ENCODE measurements around the gene TNXB.
"Not testable (repeated sequence)": the region's sequence is repeated elsewhere in the genome, so short reads cannot be mapped to it uniquely, and the experiment has no call there.

The TNXB gene

GRCh38 chr6:32070814-32071543 is 38.2 kb downstream of the TNXB start:
- H3K4me3 ChIP-seq (ENCODE audit: low read depth, low read length) = no peak overlapping the region
- DNase-seq (ENCODE audit: low read depth) = no peak

- no peak overlapping the region for H3K4me3 ChIP-seq (ENCODE audit: low read depth, low read length)
- DNase-seq (ENCODE audit: low read depth) = no peak
Observed at GRCh38 chr6:32069878-32070515, 39.1 kb downstream of the TNXB start.

GRCh38 chr6:32069460-32069859 is 39.7 kb downstream of the TNXB start:
- no peak for DNase-seq (ENCODE audit: low read depth)

GRCh38 chr6:32068867-32069266 is 40.3 kb downstream of the TNXB start:
- no peak overlapping the region for H3K4me3 ChIP-seq (ENCODE audit: low read depth, low read length)
- no peak for DNase-seq (ENCODE audit: low read depth)

More at GRCh38 chr6:32069460-32069859, 39.7 kb downstream of the TNXB start:
- H3K4me3 ChIP-seq (ENCODE audit: low read depth, low read length) = no peak overlapping the region

- not testable (repeated sequence) for H3K4me3 ChIP-seq (ENCODE audit: low read depth, low read length); DNase-seq (ENCODE audit: low read depth)
Observed at GRCh38 chr6:32068315-32068714, 40.8 kb downstream of the TNXB start.

DNA sequence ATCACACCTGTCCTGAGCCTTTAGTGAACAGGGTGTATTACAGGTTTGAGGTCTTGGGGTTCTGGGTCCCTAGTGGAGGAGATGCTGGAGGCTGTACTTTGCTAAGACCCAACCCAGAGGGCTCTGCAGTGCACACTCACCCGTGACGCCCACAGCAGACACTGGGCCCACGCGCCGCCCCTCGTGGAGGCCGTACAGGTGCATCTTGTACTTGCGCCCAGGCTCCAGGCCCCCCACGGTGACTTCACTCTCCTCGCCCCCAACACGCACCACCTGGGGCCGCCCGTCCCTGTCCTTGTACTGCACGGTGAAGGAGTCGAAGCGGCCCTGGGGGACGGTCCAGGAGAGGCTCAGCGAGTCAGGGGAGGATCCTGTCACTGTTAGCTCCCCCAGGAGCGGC is 41.6 kb downstream of the TNXB start:
- DNase-seq (ENCODE audit: low read depth); H3K4me3 ChIP-seq (ENCODE audit: low read depth, low read length): not testable (repeated sequence)

GRCh38 chr6:32064706-32065105 is 44.4 kb downstream of the TNXB start:
- no peak for DNase-seq (ENCODE audit: low read depth)
- no peak overlapping the region for H3K4me3 ChIP-seq (ENCODE audit: low read depth, low read length)

GRCh38 chr6:32060966-32061655 is 48.0 kb downstream of the TNXB start:
- no peak for DNase-seq (ENCODE audit: low read depth)
- no peak overlapping the region for H3K4me3 ChIP-seq (ENCODE audit: low read depth, low read length)

GRCh38 chr6:32058511-32058963 is 50.6 kb downstream of the TNXB start:
- no peak overlapping the region for H3K4me3 ChIP-seq (ENCODE audit: low read depth, low read length)
- no peak for DNase-seq (ENCODE audit: low read depth)

GRCh38 chr6:32057966-32058365 is 51.2 kb downstream of the TNXB start:
- H3K4me3 ChIP-seq (ENCODE audit: low read depth, low read length) = no peak overlapping the region
- DNase-seq (ENCODE audit: low read depth) = no peak

DNA sequence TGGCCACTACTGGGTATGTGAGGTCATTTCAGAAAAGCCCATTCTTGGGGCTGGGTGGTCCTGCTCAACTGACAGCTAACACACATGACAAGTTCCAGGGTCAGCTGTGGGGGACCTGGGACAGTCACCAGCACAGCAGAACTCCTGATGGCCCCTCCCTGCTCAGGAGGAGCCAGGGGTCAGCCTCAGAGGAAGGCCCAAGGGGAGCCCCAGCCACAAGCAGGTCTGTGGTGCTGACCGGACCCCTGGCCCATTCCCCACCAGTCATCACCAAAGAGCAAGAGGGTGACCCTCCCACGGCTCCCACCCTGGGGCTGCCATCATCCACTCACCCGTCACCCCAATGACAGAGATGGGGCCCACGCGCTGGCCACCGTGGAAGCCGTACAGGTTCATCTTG is 52.9 kb downstream of the TNXB start:
- DNase-seq (ENCODE audit: low read depth) = no peak
- H3K4me3 ChIP-seq (ENCODE audit: low read depth, low read length) = no peak overlapping the region

DNA sequence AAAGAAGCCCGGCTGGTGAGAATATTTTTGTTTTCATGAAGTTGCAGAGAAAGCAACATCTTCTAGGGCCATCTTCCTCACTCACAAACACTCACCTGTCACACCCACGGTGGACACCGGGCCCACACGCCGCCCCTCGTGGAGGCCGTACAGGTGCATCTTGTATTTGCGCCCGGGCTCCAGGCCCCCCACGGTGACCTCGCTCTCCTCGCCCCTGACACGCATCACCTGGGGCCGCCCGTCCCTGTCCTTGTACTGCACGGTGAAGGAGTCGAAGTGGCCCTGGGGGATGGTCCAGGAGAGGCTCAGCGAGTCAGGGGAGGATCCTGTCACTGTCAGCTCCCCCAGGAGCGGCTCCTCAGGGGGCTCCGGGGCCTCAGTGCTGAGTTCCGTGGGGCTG is 53.4 kb downstream of the TNXB start:
- H3K4me3 ChIP-seq (ENCODE audit: low read depth, low read length); DNase-seq (ENCODE audit: low read depth): not testable (repeated sequence)

DNA sequence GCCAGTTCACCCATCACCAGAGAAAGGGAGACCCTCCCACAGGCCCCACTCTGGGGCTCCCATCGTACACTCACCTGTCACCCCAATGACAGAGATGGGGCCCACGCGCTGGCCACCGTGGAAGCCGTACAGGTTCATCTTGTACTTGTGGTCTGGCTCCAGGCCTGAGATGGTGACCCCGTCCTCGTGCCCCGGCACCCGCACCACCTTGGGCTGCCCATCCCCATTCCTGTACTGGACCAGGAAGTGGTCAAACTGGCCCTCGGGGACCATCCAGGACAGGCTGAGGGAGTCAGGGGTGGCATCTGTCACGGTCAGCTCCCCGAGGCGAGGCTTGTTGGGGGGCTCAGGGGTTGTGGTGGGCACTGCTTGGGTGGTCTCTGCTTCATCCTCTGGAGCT is 55.8 kb downstream of the TNXB start:
- not testable (repeated sequence) for H3K4me3 ChIP-seq (ENCODE audit: low read depth, low read length); DNase-seq (ENCODE audit: low read depth)

DNA sequence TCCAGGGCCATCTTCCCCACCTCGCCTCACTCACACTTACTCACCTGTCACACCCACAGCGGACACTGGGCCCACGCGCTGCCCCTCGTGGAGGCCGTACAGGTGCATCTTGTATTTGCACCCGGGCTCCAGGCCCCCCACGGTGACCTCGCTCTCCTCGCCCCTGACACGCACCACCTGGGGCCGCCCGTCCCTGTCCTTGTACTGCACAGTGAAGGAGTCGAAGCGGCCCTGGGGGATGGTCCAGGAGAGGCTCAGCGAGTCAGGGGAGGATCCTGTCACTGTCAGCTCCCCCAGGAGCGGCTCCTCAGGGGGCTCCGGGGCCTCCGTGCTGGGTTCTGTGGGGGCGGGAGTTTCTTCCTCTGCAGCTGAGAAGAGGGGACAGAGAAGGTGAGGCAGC is 56.5 kb downstream of the TNXB start:
- H3K4me3 ChIP-seq (ENCODE audit: low read depth, low read length); DNase-seq (ENCODE audit: low read depth): not testable (repeated sequence)

GRCh38 chr6:32050562-32050961 is 58.6 kb downstream of the TNXB start:
- H3K4me3 ChIP-seq (ENCODE audit: low read depth, low read length) = no peak overlapping the region
- DNase-seq (ENCODE audit: low read depth) = no peak

GRCh38 chr6:32049736-32050135 is 59.4 kb downstream of the TNXB start:
- not testable (repeated sequence) for H3K4me3 ChIP-seq (ENCODE audit: low read depth, low read length); DNase-seq (ENCODE audit: low read depth)

DNA sequence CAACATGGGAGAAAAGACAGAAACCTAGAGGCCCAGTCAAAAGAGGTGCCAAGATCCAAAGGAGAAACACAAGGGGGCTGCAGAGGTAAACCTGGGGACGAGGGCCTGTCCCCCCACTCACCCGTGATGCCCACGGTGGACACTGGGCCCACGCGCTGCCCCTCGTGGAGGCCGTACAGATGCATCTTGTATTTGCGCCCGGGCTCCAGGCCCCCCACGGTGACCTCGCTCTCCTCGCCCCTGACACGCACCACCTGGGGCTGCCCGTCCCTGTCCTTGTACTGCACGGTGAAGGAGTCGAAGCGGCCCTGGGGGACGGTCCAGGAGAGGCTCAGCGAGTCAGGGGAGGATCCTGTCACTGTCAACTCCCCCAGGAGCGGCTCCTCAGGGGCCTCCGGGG is 60.0 kb downstream of the TNXB start:
- DNase-seq (ENCODE audit: low read depth); H3K4me3 ChIP-seq (ENCODE audit: low read depth, low read length): not testable (repeated sequence)

DNA sequence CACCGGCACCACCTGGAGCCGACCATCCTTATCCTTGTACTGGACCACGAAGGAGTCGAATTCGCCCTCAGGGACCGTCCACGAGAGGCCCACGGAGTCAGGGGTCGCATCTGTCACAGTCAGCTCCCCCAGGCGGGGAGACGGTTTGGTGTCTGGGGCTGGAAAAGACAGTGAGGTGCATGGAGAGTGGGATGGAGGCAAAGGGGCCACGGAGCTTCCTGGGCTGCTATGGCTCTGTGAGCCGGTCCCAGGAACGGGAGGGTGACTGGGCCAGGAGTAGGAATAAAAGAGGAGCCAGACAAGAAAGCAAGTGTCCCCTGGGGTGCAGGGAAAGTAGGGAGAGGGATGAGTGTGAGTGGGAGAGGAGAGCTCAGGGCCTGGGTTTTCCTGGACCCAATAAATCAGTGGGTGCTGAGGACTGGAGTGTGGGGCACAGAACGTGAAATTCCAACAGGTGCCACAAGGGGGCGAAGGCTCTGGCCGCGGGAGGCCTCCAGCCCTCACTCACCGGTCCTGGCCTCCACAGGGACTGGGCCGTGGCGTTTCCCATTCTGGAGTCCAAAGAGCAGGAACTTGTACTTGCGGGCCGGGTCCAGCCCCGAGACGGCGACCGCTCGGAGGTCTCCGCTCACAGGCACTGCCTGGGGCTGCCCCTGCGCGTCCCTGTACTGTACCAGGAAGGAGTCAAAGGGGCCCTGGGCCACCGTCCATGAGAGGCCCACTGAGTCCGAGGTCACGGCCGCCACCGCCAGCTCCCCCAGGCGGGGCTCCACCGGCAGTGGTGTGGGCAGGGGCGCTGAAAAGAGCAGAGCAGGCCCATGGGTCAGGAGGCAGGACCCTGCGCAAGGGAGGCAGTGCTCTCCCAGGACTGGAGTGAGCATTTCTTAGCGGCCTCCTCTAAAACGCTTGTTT is 61.0 kb downstream of the TNXB start:
- DNase-seq (ENCODE audit: low read depth) = no peak
- no peak overlapping the region for H3K4me3 ChIP-seq (ENCODE audit: low read depth, low read length)

DNA sequence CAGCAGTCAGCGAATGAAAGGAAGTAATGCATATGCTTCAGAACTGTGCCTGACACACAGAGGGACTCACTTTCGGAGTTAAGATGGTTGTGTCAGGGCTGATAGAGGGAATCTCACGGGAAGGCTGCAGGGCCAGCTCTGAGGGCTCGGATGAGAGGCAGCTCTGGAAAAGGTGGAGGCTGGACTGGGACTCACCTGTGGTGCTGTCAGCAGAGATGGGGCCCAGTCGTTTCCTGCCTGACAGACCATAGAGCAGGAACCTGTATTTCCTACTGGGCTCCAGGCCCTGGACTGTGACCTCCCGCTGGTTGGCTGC is 61.6 kb downstream of the TNXB start:
- H3K4me3 ChIP-seq (ENCODE audit: low read depth, low read length) = no peak overlapping the region
- DNase-seq (ENCODE audit: low read depth) = no peak

GRCh38 chr6:32047084-32047478 is 62.1 kb downstream of the TNXB start:
- H3K4me3 ChIP-seq (ENCODE audit: low read depth, low read length) = no peak overlapping the region

More at GRCh38 chr6:32047084-32047478, 62.1 kb downstream of the TNXB start:
- DNase-seq (ENCODE audit: low read depth) = no peak
